Mammary epithelial cell (primary cell): ENCODE results near the gene TRANK1.

Source experiments
- CTCF ChIP-seq, 2 donors: IDR thresholded peaks in 1 of 2; conservative IDR thresholded peaks in 1 of 2; 2 replicates each; pipeline ENCODE4 v1.5.1; 2011 to 2012; ENCODE audit warnings: inconsistent platforms in 2 of 2, low read length in 2 of 2, mild to moderate bottlenecking in 2 of 2, control low read depth in 1 of 2, low read depth in 1 of 2; ENCODE audit not compliant: insufficient read depth in 1 of 2; ENCODE audit errors: extremely low read depth in 1 of 2
- EZH2 ChIP-seq: IDR thresholded peaks from 2 replicates; pipeline ENCODE4 v1.6.1; 2012; ENCODE audit warnings: low read length, inconsistent platforms, borderline replicate concordance

GRCh38 chr3:36901588-36901987, 43.3 kb downstream of the TRANK1 start:
- TF ChIP-seq CTCF (conservative IDR thresholded peaks at IDR 0.05 in 1 of 2, IDR thresholded peaks at IDR 0.05 in 1 of 2; ENCODE audit: extremely low read depth in 1 of 2, insufficient read depth in 1 of 2, low read depth in 1 of 2, low read length in 2 of 2) (no peak), EZH2 (no peak)
